Fibroblast of skin of scalp (primary cell): ENCODE data around the gene PGM2L1. TPM values are rescaled to one million over a fixed set of nuclear protein-coding genes. Genes with fewer than 3 reads are reported as not detected.

ENCODE experiments used
- DNase-seq: peaks from one replicate; pipeline ENCODE4 v3.0.0-alpha.2; 2013
- polyA plus RNA-seq, 2 experiments: library from polyadenylated mRNA; unstranded; fragments of 120-200 nt; gene quantifications; one replicate each; pipeline ENCODE4 v1.2.1, GENCODE V29; 2013; ENCODE audit not compliant: insufficient read length in 2 of 2

Gene PGM2L1
- polyA plus RNA-seq (2013, experiment 1 of 2; ENCODE audit: insufficient read length) = 4.3 TPM
- 5.0 TPM for polyA plus RNA-seq (2013, experiment 2 of 2; ENCODE audit: insufficient read length)

GRCh38 chr11:74398244-74399159 lies at the start of gene PGM2L1:
Gene PGM2L1, minus strand, starts transcription at chr11:74398433. Its CDS starts 272 bp downstream, at chr11:74398161.
- DNase-seq = peak; percentile 95

DNA sequence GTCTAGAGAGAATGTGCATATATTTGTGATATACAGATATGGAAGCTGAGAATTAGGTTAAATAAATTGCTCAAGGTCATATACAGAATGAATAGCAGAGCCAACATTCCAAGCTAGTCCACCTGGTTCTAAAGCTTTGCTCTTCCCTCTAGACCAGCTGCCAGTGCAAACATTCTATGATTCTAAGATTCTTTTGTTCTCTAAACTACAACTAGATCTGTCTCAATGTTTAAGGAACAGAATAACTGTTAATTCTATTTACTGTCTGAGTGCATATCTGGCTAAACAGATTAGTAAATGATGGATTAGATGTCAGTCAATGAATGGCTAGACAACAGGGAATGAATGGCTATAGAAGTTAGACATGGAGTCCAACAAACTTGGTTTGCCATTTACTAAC lies 49.5 kb upstream of the PGM2L1 start:
- DNase-seq = no peak

GRCh38 chr11:74446532-74446938 lies 48.3 kb upstream of the PGM2L1 start:
- peak; percentile 50 for DNase-seq

- DNase-seq = no peak
These were observed 46.1 kb upstream of the PGM2L1 start for GRCh38 chr11:74444173-74444826.

DNA sequence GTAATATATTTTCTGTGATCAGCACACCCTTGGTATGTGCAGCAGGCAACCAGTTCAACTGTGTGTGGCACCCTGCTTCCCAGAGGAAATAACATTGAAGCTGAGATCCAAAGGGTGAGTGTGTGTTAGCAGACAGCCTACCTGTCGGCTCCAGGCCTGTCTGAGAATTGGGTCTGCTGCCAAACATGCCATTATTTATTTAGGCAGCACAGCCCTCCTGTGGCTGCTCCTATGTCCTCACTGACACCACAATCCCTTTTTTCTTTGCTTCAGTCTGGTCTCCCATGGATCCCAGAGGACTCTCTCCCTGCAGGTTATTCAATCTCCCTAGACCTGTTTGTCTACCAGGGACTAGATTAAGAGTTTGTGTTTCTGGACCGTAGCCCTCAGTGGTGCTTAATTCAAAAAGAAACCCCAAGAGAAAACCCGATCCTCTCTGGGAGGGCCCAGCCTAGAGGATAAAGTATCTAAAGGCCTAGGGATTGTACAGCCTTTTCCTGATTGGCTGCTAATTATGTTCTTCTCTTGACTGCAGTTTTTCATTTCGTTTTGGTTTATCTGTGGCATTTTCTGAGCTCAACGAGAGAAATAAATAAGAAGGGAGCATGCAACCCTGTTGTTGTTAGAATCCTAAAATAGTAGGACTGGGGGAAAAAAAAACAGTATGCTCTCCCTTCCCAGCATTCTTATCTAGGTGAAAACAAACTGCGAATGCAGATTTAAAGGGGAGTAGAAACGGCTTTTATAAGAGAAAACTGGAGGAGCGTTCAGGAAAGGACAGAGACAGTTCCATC lies 45.0 kb upstream of the PGM2L1 start:
- DNase-seq = no peak

DNA sequence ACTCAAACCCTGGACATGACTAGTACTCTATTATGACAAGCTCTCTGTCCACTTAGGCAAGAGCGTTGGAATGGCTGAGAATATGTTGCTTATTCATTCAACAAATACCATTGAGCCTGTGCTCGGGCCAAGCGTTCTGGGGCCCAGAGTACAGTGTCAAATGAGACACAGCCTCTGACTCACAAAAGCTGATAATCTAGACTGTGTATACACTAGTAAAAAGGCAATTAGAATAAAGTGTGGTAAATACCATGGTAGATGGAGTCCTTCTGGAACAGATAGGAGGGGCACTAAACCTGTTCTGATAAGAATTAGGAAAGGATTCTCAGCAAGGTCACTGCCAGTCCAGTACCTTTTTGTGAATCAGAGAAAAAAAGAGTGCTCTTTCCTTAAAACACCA lies 44.4 kb upstream of the PGM2L1 start:
- DNase-seq = no peak

GRCh38 chr11:74438681-74439080 lies 40.4 kb upstream of the PGM2L1 start:
- DNase-seq = no peak

- peak; percentile 9 for DNase-seq
These were observed 39.3 kb upstream of the PGM2L1 start for GRCh38 chr11:74437441-74438042.

DNA sequence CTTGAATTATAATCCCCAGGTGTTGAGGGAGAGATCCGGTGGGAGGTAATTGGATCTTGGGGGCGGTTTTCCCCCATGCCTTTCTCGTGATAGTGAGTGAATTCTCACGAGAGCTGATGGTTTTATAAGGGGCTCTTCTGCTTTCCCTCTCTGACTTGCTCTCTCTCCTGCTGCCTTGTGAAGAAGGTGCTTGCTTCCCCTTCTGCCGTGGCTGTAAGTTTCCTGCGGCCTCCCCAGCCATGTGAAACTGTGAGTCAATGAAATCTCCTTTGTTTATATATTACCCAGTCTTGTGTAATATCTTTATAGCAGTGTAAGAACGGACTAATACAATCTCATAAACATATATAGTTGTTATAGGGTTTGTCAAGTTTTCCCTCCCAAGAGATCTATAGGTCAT lies 36.3 kb upstream of the PGM2L1 start:
- no peak for DNase-seq

DNA sequence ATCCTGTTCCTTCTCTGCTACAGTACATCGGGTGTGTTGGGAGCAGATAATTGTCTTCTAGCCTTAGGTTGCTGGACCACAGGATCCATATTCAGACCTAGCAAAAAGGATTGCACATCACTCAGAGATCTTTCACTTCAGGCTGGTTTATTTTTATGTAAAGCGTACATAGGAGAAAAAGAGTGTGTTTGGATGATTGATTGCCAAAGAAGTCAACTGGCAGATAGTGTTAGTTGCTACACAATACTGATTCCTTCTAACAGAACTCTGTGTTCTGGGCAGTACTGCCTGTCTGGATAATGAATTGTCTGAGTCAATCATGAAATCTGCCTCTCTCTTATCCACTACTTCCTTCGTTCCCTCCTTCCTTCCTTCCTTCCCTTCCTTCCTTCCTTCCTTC lies 31.0 kb upstream of the PGM2L1 start:
- no peak for DNase-seq

- no peak for DNase-seq
These were observed 29.2 kb upstream of the PGM2L1 start for GRCh38 chr11:74427384-74427886.

DNA sequence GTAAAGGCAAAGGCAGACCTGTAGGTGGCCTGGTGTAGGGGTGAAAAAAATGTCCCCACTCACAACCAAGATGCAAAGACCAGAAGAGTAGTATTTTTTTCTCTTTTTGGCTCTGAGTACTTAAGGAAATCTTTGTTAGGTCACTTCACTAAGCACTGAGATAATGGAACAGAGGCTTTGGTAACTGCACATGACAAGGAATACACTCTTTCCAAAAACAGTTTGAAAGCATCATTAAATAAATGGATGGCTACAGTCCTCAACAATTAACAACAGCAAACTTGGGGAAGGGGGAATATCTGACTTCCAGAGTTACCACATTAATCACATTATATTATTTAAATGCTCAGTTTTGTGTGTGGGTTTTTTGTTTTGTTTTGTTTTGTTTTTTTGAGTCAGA lies 26.9 kb upstream of the PGM2L1 start:
- DNase-seq = no peak

GRCh38 chr11:74418509-74418895 lies 20.3 kb upstream of the PGM2L1 start:
- DNase-seq = peak; percentile 73

DNA sequence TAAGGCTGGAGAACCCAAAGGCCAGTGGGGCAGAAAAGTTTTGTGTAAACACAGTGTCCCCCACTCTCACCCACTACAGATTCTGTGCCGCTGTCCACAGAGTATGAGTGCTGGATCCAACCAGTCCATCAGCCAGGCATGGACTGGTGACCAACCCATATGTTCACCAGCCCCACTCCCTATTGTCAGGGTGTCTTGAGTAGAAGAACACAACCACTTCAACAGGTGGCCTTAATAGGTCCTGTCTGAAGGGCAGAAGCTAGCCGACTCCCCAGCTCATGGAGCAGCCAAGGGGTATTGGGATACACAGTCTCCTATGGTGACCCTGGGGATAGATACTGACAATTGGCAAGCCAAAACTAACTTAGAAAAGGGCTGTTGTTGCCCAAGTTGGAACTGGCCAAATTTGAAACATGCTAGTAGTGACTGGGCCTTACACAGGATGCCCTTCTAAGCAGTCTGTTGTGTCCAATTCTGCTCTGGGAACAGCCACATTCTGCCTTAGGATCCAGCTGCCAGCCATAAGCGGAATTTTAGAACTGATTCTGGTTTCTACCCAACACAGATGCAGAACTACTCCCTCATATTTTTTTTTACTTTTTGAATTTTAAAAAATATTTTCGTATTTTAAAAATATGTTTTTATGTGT lies 19.8 kb upstream of the PGM2L1 start:
- peak; percentile 32 for DNase-seq

DNA sequence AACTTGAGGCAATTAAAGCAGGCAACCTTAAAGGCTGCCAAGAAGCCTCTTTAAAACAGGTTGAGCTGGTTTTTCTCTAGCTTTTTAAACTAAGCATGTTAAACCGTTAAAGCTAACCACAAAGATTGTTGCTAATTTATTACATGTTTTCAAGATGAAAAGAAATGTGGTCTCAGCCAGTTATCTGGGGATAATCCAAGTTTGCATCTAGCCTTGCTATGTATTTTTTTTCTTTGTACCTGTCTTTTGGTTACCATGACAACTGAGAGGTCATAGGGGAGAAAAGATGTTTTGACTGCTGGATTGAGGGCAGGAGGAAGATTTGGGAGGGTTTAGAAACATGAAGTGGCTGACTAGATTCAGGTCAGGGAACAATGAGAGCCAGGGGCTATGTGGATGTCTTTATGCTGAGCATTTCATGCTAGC lies 19.2 kb upstream of the PGM2L1 start:
- DNase-seq = peak; percentile 35

GRCh38 chr11:74416974-74417373 lies 18.7 kb upstream of the PGM2L1 start:
- DNase-seq = peak; percentile 27

DNA sequence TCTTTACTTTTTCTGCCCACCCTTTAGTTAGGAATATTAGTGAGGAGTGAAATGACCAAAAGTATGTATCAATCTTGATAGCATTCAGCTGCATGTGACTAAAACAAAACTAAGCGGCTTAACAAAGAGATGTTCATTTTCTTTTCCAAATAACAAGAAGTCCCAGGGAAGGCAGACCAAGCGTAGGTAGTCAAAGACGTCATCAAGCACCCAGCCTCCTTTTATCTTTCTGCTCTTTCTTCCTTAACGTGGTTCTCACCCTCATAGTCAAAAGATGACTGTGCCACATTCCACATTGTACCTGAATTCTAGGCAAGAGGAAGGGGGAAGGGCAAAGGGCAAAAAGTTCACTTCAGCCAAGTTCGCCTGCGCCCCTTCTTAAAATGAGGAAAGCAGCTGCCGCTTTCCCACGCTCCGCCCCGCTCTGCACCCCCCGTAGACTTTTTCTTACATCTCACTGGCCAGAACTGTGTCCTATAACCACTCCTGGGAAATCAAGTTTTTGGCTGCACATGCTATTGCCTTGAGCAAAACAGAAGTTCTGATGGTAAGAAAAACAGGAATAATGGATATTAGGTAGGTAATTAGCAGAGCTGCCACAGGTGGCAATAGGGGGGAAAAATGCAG lies 14.6 kb upstream of the PGM2L1 start:
- no peak for DNase-seq

DNA sequence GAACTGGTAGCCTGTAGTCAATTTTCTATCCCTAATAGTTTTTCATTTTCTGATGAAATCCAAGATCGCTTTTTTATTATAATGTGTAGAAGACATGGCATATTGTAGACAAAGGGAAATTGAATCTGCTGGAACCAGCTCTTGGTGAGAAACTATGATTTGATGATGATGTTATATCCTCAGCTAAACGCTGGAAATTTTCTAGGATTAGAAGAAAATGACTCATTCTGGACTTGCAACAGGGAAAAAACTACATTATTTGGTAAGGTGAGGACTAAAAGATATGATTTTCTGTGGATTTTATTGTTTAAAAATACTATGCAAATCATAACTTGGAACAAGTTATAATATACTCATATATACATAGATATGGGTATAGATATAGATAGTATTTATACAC lies 14.1 kb upstream of the PGM2L1 start:
- no peak for DNase-seq

GRCh38 chr11:74409633-74410032 lies 11.4 kb upstream of the PGM2L1 start:
- no peak for DNase-seq

- no peak for DNase-seq
These were observed 5.5 kb upstream of the PGM2L1 start for GRCh38 chr11:74403607-74404321.

DNA sequence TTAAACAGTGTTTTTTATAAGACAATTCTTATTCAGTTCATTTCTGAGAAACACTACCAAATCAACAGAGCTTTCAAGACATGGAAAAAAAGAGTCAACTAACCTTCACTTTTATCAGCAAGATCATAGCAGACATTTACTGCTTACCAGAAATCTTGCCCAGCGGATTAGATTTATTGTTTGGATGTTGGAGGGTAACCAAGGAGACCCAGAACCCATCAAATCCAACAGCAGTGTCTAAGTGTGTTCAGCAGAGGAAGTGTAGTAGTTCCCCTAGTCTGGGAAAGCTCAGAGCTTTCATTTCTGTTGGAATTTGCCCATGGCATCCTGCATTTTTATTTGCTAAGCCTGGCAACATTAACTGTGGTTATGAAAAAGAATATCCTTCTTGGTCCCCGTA lies 2.4 kb upstream of the PGM2L1 start:
- DNase-seq = no peak
